Neutrophil (primary cell): Measurements from ENCODE around the gene FNBP1.
A peak's percentile ranks its signal among the peaks of the same experiment; 100 is the strongest.

Experiments
- H3K27ac ChIP-seq: fragments of 200-600 bp; sonication (generic); 2 replicates; pipeline ENCODE4 v1.5.1; 2016; ENCODE audit warnings: mild to moderate bottlenecking, moderate library complexity
- H3K27me3 ChIP-seq: fragments of 200-600 bp; sonication (generic); 2 replicates; pipeline ENCODE4 v1.6.0; 2016; ENCODE audit warnings: mild to moderate bottlenecking
- H3K36me3 ChIP-seq: fragments of 200-600 bp; sonication (generic); 2 replicates; pipeline ENCODE4 v1.5.1; 2017
- H3K4me1 ChIP-seq, 2 experiments: fragments of 200-600 bp in 1 of 2; sonication (generic) in 1 of 2; 1 replicate in 1 of 2; 2 replicates in 1 of 2; pipeline versions ENCODE4 v1.5.1 to v1.6.1; 2013 to 2016; ENCODE audit warnings: low read depth in 1 of 2, low read length in 1 of 2, mild to moderate bottlenecking in 1 of 2, moderate library complexity in 1 of 2; ENCODE audit not compliant: control insufficient read depth in 1 of 2, insufficient read depth in 1 of 2
- H3K4me3 ChIP-seq, 2 experiments: fragments of 200-600 bp in 1 of 2; sonication (generic) in 1 of 2; 1 replicate in 1 of 2; 2 replicates in 1 of 2; pipeline ENCODE4 v1.5.1; 2013 to 2016; ENCODE audit warnings: low read depth in 1 of 2, low read length in 1 of 2, mild to moderate bottlenecking in 1 of 2, moderate library complexity in 1 of 2
- H3K9me3 ChIP-seq: fragments of 200-600 bp; sonication (generic); 2 replicates; pipeline ENCODE4 v1.5.1; 2016
- CTCF ChIP-seq: fragments of 200-600 bp; sonication (generic); IDR thresholded peaks from 2 replicates; pipeline ENCODE4 v1.5.1; 2016; ENCODE audit warnings: antibody characterized with exemption

FNBP1 gene

DNA sequence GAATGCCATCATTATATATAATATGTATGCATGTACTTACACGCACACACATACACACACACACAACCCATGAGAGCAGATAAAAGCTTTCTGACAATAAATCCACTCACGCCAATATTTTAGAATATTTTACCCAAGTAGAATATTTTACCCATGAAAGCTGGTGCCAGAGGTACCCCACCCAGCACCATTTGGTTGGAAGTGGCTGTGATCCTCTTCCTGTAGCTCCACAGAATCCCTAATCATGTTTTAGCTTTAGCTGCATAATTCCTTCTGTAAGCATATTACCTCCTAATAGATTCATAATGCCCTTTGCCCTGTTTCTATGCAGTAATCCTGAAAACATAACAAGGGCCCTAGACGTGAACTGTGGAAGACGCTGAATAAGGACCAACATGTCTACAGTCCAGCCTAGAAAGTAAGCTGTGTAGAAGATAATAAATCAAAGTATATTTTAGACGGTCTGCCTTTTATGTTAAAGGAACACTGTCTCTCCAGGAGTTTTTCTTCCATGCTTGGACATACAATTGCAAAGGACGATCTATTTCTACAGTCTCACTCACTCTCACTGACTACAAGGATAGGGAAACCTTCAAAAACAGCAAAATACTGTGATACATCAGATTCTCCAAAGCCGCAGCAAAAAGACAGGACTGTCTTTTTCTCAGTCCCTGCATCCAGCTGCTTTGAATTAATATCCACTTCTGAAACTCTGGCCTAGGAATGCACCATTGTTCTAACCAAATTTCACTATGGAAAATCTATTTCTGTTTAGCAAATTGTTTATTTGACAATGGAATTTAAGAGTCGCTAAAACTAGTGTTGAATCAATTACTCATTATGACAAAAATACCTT is 109.6 kb downstream of the FNBP1 start:
- Histone ChIP-seq H3K36me3 (peaks cover 8% of the 10 kb centered on the region), H3K9me3 (no peaks in the 10 kb centered on the region), H3K27ac (peak overlapping the region; percentile 79), H3K4me1 (peaks cover 16 to 29% of the 10 kb centered on the region in 2 experiments), H3K27me3 (no peaks in the 10 kb centered on the region), H3K4me3 (no peak overlapping the region)
- no peak for TF ChIP-seq CTCF

GRCh38 chr9:129932303-129933151 is 110.5 kb downstream of the FNBP1 start:
- TF ChIP-seq CTCF: no peak
- Histone ChIP-seq H3K27ac (peak overlapping the region; percentile 79), H3K27me3 (no peaks in the 10 kb centered on the region), H3K4me3 (peak overlapping the region in 1 of 2 experiments; percentile 25), H3K9me3 (no peaks in the 10 kb centered on the region), H3K36me3 (peaks cover 16% of the 10 kb centered on the region), H3K4me1 (peaks cover 16 to 29% of the 10 kb centered on the region in 2 experiments)

- no peak for TF ChIP-seq CTCF
- Histone ChIP-seq H3K4me1 (peaks cover 16 to 29% of the 10 kb centered on the region in 2 experiments), H3K27ac (peak overlapping the region; percentile 79), H3K27me3 (no peaks in the 10 kb centered on the region), H3K4me3 (no peak overlapping the region), H3K9me3 (no peaks in the 10 kb centered on the region), H3K36me3 (peaks cover 34% of the 10 kb centered on the region)
Measured at GRCh38 chr9:129930743-129931142, 112.2 kb downstream of the FNBP1 start.

- Histone ChIP-seq H3K4me3 (no peak overlapping the region), H3K27ac (no peak overlapping the region), H3K36me3 (peaks cover 43% of the 10 kb centered on the region), H3K27me3 (no peaks in the 10 kb centered on the region), H3K9me3 (no peaks in the 10 kb centered on the region), H3K4me1 (peaks cover 16 to 29% of the 10 kb centered on the region in 2 experiments)
- no peak for TF ChIP-seq CTCF
Measured at GRCh38 chr9:129929496-129930125, 113.4 kb downstream of the FNBP1 start.

DNA sequence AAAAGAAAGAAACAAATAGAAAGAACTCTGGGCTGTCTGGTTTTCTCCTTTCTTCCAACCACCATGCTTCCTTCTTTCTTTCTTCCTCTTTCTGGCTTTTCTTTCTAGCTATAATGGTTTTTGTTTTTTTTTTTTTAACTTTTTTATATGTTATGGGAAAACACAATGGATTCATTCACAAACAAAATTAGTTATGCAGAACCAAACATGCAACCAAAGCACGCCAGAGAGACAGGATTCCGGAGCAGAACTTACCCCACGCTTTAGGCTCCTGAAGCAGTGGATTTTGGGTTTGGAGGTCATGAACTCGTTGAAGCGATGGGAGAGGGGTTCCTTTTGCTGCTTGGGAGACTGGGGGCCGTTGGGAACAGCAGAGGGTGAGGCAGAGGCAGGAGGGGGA is 119.4 kb downstream of the FNBP1 start:
- Histone ChIP-seq H3K27ac (peak overlapping the region; percentile 59), H3K4me1 (peaks cover 6 to 10% of the 10 kb centered on the region in 2 experiments), H3K27me3 (no peaks in the 10 kb centered on the region), H3K36me3 (peaks cover 63% of the 10 kb centered on the region), H3K4me3 (no peak overlapping the region), H3K9me3 (no peaks in the 10 kb centered on the region)
- TF ChIP-seq CTCF: no peak
